Fibroblast of villous mesenchyme (primary cell): ENCODE measurements around the gene PARD3. TPM values are rescaled to one million over a fixed set of nuclear protein-coding genes. Genes with fewer than 3 reads are reported as not detected.
A peak's percentile ranks its signal among the peaks of the same experiment; 100 is the strongest.

Experiments
- DNase-seq: peaks from one replicate; pipeline ENCODE4 v3.0.0-alpha.2; 2010; ENCODE audit warnings: low read depth
- H3K4me3 ChIP-seq: 2 replicates; pipeline ENCODE4 v1.5.1; 2011; ENCODE audit warnings: low read depth, mild to moderate bottlenecking, low read length
- total RNA-seq: library from RNA; depleted of rRNA; stranded (reverse); fragments of >200 nt; gene quantifications from 2 replicates; pipeline ENCODE4 v1.2.3, GENCODE V29; 2012
- TF ChIP-seq, protein P1 (sequence below): IDR thresholded peaks from 2 replicates; pipeline ENCODE4 v1.5.1; 2012; ENCODE audit warnings: low read depth, mild to moderate bottlenecking, low read length; ENCODE audit not compliant: insufficient read depth

Gene PARD3
- total RNA-seq, 1 donor: 44.0 TPM

- H3K4me3 ChIP-seq: no peak overlapping the region
- no peak for DNase-seq
- TF ChIP-seq, protein P1, sequence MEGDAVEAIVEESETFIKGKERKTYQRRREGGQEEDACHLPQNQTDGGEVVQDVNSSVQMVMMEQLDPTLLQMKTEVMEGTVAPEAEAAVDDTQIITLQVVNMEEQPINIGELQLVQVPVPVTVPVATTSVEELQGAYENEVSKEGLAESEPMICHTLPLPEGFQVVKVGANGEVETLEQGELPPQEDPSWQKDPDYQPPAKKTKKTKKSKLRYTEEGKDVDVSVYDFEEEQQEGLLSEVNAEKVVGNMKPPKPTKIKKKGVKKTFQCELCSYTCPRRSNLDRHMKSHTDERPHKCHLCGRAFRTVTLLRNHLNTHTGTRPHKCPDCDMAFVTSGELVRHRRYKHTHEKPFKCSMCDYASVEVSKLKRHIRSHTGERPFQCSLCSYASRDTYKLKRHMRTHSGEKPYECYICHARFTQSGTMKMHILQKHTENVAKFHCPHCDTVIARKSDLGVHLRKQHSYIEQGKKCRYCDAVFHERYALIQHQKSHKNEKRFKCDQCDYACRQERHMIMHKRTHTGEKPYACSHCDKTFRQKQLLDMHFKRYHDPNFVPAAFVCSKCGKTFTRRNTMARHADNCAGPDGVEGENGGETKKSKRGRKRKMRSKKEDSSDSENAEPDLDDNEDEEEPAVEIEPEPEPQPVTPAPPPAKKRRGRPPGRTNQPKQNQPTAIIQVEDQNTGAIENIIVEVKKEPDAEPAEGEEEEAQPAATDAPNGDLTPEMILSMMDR: no peak
Observed at GRCh38 chr10:34838366-34838900, 23.3 kb upstream of the PARD3 start.

- no peak for DNase-seq
- TF ChIP-seq, protein P1: no peak
- no peak overlapping the region for H3K4me3 ChIP-seq
Observed at GRCh38 chr10:34835908-34836508, 20.9 kb upstream of the PARD3 start.

GRCh38 chr10:34834274-34834673 is 19.2 kb upstream of the PARD3 start:
- DNase-seq: no peak

GRCh38 chr10:34830217-34830822 is 15.2 kb upstream of the PARD3 start:
- H3K4me3 ChIP-seq: no peak overlapping the region
- TF ChIP-seq, protein P1: no peak
- no peak for DNase-seq

More at GRCh38 chr10:34834274-34834673, 19.2 kb upstream of the PARD3 start:
- TF ChIP-seq, protein P1: no peak
- H3K4me3 ChIP-seq: no peak overlapping the region

DNA sequence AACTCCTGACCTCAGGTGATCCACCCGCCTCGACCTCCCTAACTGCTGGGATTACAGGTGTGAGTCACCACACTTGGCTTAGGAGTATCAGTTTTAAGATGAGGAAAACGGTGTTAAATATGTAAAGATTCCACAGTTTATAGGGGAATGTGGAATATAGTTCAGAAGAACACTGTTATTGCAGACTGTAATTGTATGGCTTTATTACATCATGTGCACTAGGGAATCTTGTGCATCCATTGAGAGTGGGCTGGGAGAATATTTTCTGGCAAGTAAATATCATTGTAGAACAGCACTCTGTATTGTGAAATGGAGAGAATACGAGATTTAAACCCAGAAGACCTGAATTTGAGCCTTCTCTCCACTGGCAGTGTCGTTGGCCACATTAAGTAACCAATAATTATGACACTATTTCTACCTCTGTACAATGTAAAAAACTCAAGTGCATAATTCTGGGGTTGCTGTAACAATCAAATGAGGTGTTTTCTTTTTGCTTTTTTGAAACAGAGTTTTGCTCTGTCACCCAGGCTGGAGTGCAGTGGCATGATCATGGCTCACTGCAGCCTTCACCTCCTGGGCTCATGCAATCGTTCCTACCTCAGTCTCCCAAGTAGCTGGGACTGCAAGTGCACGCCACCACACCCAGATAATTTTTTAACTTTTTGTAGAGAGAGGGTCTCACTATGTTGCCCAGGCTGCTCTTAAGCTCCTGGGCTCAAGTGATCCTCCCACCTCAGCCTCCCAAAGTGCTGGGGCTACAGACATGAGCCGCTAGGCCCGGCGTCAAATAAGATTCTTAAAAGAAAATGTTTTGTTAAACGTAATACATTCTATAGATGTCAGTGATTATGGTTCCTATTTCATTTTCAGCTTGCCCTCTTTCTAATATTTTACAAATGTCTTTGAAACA is 12.0 kb upstream of the PARD3 start:
- peak; percentile 22 for DNase-seq
- TF ChIP-seq, protein P1: no peak
- no peak overlapping the region for H3K4me3 ChIP-seq

DNA sequence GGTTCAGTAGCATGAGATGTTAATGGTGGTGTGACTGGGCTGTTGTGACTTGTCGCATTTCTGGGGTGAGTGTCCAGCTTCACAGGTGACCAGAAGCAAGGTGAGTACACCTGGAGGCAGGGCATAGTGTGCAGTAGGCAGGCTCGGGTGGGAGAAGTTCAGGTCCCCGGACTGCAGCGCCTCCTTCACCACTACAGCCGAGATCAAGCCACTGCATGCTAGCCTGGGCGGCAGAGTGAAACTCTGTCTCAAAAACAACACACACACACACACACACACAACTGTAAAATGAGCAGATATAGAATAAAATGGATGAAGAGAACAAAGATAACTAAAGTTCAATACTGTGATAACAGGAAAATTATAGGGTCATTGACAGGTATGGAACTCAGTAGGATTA is 11.1 kb upstream of the PARD3 start:
- H3K4me3 ChIP-seq: no peak overlapping the region
- TF ChIP-seq, protein P1: no peak
- no peak for DNase-seq
